GM18868 (cell line): ENCODE data around the gene SYNJ2.

Experiments used
- ATAC-seq: cut with Tn5 transposase; IDR thresholded peaks from one replicate; pipeline ENCODE4 v1.9.1; 2021; ENCODE audit warnings: mild to moderate bottlenecking, moderate library complexity; ENCODE audit not compliant: unreplicated experiment

Gene SYNJ2

GRCh38 chr6:157981132-157981394 is 600 bp upstream of the SYNJ2 start:
- peak; percentile 14 for ATAC-seq

DNA sequence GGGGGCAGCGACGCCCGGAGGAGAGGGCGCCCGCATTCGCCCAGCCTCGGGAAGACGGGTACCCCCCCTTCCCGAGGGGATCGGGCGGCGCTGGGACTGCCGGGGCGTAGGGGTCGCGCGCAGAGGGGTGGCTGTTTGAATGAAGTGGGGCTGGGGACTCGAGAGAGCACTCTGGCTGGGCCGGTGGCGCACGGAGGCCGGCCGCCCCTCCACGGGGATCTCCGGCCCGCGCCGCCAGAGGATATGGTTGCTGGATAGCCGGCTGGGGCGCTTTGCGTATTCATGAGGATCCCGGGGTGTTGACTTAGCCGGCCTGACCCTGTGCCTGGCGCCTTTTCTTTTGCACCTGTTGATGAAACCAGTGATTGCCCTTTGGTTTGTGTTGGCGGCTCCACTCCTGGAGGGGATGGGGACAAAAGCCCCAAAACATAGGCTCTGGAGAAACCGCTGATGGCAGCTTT is 469 bp downstream of the SYNJ2 start:
- ATAC-seq, result peak; percentile 22

GRCh38 chr6:157982563-157983405 is 1.1 kb downstream of the SYNJ2 start:
- no peak for ATAC-seq

GRCh38 chr6:157983406-157984119 is 1.9 kb downstream of the SYNJ2 start:
- ATAC-seq, result no peak

DNA sequence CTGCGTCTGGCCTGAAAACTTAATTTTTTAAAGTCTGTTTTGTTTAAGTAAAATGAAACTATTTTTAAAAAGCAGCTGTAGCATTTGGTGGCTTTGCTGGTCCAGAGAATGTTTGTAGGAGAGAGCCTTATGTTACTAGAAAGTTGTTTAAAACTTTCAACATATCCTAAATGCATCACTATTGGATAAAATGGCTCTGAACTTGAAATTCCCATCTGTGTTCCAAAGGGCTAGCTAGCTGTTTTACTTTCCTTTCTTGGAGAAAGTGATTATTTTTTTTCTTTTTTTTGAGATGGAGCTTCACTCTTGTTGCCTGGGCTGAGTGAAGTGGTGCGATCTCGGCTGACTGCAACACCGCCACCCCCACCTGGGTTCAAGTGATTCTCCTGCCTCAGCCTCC is 2.5 kb downstream of the SYNJ2 start:
- no peak for ATAC-seq

DNA sequence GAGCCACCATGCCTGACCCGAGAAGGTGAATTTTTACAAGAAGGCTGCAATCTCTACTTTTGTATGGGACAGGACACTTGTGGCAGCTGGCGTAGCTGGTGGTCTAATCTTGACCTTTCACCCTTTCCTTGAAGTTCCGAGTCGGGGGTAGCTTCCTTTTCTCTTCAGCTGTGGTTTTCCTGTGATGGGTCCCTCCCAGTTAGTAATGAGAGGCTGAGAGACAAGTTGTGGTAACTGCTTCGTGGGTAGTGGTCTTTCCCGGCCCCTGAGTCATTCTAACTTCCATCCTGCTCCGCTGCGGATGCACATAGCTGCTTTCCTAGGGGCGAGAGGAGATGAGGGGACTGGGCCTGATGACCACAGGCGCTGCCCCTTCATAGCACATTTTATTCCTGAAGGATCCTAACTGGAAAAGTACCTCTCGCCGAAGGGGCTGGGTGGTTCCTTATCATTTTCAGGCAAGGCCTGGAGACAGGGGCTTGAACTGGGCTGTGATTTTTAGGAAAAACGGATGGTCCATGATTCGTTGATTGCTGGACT is 3.1 kb downstream of the SYNJ2 start:
- ATAC-seq, result no peak

- no peak for ATAC-seq
These were observed 3.9 kb downstream of the SYNJ2 start for GRCh38 chr6:157985378-157986155.

DNA sequence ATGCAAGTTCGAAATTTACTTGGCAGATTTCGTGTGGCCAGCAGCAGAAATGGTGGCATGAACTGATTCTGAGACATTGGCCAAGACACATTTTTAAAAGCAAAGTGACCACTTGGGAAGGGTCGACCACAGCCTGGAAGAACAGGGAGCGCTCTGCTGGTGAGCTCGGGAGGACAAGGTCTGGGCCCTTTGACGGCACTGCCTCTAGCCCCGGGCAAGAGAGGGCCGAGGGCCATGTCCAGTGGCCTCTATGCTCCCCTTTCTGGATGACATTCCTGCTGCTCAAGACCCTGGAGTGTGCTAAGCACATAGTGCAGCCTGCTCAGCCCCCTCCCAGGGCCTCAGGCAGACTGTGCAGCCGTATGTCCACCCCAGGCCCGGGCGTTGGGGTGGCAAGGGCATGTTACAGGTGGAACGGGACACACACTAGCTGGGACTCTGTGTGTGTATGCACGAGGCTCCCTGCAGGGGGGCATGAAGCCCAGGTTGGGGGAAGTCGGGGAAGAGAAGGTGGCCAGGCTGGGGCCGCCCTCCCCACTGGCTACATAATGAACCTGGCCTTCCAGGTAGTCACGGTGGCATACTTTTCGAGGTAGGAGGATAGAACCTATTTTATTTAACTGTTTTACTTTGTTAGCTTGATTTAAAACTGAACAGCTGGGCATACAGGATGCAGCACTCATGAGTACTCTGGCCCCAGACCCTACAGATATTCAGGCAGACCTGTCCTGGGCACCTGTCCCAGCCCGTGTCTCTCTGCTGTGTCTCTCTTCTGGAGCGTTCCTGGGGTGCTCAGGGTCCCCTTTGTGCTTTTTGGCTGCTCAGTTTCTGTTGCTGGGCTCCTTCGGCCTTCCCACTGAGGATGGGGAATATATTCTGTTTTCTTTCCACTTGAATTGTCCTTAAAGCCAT is 6.4 kb downstream of the SYNJ2 start:
- no peak for ATAC-seq

DNA sequence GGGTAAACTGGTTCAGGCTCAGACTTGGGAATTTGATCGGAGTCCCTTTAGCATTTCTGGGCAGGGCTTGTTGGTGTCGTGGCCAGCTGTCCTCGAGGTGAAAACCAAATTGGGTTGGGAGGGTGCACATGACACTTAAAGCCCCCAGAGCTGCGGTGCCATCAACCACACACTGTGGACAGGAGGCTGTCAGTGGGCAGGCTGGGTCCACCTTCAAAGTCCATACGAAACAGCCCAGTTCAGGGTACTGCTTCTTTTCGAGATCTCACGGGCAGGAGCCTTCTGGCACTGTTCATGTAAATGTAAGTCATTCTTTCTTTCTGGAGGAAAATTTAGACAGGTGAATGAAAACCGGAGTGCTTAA is 7.0 kb downstream of the SYNJ2 start:
- ATAC-seq, result no peak

DNA sequence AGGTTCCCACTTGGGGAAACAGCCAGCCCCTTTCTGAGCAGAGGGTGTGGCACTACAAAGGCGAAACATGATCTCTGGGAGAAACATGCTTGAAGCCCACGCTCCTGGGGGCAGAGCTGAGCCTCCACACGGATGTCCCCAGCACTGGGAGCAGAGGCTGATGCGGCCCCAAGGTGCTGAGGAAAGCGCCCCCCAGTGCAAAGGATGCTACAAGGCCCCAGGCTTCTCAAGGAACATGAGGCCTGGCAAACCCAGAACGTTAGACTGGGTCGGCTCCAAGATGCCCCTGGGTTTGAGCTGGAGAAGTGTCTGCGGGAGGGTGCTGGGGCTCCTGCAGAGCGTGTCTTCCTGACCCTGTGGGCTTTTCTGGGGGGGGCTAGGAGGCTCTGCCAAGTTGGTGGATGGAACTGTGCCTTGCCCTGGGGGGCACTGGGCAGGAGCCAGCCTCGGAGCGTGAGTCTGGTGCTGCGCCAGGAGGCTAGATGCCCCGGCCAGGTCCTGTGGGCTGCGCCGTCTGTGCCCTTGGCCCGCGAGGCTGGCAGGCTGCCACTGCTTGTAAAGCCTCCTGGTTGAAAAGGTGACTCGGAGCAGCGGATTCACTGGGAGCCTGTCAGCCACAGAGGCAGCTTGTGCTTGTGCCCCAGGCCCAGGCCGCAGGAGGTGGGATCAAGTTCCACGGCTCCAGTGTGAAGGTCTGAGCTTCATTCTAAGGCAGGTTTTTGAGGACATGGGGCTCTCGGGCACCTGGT is 8.1 kb downstream of the SYNJ2 start:
- ATAC-seq, result no peak

- ATAC-seq, result peak; percentile 83
These were observed 8.8 kb downstream of the SYNJ2 start for GRCh38 chr6:157990321-157991066.

DNA sequence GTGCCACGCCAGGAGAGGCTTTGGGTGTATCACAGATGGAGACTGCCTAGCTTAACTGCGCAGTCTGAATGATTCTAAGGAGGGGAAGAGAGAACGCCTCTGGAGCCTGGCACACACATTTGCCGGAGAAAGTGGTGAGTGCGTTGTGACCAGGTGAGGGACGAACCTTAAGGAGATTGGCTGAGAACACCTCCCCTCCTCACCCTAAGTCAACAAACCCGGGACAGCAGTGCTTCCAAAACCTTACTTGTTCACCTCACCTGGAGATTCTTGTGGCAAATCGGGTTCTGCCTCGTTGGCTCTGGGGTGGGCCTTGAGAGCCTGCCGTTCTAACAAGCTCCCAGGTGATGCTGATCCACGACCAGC is 9.4 kb downstream of the SYNJ2 start:
- no peak for ATAC-seq

DNA sequence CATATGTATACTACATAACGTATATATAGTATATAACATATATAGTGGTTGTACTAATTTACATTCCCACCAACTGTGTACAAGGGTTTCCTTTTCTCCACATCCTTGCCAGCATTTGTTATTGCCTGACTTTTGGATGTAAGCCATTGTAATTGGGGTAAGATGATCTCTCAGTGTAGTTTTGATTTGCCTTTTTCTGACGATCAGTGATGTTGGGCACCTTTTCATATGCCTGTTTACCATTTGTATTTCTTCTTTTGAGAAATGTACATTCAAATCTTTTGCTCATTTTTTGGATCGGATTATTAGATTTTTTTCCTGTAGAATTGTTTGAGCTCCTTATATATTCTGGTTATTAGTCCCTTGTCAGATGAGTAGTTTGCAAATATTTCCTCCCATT is 11.4 kb downstream of the SYNJ2 start:
- no peak for ATAC-seq

DNA sequence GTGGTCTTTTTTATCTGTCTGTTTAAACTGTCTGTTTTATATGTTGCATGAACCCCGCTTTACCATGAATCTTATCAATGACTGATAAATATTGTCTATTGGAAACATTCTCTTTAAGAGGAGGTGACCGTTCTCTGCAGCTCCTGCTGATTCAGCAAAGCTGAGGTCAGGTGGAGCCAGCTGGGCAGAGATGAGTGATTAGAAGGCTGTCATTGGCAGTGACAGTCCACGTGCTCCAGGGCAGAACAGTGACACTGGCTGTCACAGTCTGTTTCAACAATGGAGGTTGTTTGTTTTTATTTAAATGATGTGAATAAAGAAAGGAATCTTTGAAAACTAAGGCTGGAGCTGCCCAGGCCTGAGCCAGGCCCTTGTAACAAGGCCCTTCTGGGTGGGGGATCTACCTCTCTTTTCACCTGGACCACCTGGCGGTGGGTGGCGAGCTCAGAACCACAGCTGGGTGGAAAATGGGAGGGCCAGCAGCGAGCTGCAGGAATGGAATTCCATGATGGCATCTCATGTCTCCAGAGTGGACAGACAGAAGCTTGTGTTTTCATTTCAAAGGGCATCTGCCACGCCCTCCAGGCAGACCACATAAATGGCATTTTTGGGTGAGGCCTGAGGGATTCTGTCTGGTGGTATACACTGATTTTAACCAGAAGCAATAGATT is 12.6 kb downstream of the SYNJ2 start:
- no peak for ATAC-seq

DNA sequence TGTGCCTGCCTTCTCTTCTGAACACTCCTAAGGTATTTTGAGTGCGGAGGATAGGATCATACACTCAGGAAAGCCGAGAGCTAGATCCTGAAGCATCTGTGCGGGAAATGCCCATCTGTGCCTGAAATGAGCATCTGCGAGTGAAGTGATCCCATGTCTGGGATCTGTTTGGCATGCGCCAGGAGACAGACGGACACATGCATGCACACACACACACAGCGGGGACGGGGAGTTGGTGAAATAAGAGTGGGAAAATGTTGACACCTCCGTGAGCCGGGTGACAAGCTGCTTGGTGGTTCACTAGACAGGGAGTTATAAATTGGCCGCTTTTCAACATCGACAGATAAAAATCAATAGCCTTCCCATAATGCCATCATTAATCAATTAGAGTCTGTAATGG is 13.8 kb downstream of the SYNJ2 start:
- ATAC-seq, result no peak

DNA sequence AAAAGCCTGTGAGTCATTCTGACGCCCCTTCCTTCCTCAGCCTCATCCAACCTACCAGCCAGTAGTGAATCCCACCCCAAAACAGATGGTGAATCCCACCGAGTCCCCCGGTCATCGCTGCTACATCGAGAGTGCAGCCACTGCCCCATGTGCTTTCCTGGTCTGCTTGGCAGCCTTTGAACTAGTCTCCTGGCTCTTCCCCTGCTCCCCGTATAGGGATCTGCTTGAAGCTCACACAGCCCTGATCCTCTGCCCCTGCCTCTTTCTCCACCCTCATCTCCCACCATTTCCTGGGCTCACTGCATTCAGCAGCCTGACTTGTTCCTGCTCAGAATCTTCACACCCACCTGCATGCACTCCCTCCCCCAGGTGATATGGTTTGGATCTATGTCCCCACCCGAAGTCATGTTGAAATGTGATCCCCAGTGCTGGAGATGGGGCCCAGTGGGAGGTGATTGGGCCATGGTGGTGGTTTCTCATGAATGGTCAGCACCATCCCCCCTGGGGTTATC is 14.6 kb downstream of the SYNJ2 start:
- ATAC-seq, result no peak

DNA sequence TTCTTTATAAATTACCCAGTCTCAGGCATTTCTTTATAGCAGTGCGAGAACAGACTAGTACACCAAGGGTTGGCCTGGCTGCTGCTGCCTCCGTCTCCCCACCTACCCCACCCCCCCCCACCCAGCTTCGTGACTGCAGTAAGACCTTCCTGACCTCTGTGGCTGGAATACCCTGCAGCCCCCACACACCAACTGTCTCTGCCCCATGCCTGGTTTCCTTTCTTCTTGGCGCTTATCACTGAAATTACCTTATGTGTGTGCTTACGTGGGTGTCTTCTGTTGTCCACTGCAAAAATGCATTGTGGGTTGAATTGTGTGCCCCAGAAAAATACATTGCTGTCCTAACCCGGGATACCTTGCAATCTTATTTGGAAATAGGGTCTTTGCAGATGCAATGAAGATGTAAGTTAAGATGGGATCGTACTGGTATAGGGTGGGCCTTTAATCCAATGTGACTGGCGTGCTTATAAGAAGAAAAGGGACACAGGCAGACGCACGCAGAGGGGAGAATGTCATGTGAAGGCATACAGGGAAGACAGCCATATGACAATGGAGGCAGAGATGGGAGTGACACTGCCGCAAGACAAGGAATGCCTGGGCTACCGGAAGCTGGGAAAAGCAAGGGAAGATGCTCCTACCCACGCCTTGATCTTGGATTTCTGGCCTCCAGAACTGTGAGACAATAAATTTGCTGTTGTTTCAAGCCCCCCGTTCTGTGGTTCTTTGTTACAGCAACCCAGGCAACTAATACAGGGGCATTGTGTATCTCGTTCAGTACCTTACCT is 15.4 kb downstream of the SYNJ2 start:
- no peak for ATAC-seq
